ENCODE measurements around the gene CTAGE9. TPM values are rescaled to one million over a fixed set of nuclear protein-coding genes. Genes with fewer than 3 reads are reported as not detected.

Gene CTAGE9
- total RNA-seq, 1 experiment from 2014 or later: 0.15 TPM

DNA sequence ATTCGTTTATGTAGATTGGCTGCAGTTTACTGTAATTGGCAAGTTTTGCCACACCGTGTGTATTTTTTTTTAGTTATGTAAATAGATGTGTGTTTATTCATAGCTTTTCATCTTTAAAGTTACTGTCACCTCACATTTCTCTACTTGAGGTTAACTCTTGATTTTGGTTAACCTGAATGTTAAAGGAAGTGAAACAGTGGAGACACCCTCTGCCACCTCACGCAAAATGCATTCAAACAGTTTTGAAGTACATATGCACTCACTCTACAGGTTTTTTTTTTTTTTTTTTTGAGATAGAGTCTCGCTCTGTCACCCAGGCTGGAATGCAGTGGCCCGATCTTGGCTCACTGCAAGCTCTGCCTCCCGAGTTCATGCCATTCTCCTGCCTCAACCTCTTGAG, 27.3 kb downstream of the CTAGE9 start:
- Histone ChIP-seq H3K27ac (ENCODE audit: low read length) (no peak overlapping the region), H3K27me3 (ENCODE audit: control insufficient read depth, insufficient read depth, low read length) (no peaks in the 10 kb centered on the region), H3K36me3 (ENCODE audit: control insufficient read depth, insufficient read depth, low read length) (no peaks in the 10 kb centered on the region), H3K4me3 (ENCODE audit: low read depth in 2 of 2, low read length in 2 of 2) (no peak overlapping the region), H3K9me3 (ENCODE audit: control insufficient read depth, insufficient read depth, low read depth, low read length) (no peaks in the 10 kb centered on the region), H3K4me1 (ENCODE audit: control insufficient read depth, insufficient read depth, low read length) (no peaks in the 10 kb centered on the region)
- ChIA-PET POLR2A (no interaction called here), CTCF (no interaction called here)
- DNase-seq (ENCODE audit: low read depth, low spot score) (no peak), ATAC-seq (no peak)
- BruUV-seq (replicated peaks): no TSS peak
- TF ChIP-seq TCF7L2 (IDR thresholded peaks at IDR 0.05; ENCODE audit: low read depth, low read length): no peak
- no peak for TF ChIP-seq POLR2AphosphoS5 (IDR thresholded peaks at IDR 0.05; ENCODE audit: low read depth, low read length)
- no peak for TF ChIP-seq SIN3A (IDR thresholded peaks at IDR 0.05; ENCODE audit: borderline replicate concordance, insufficient read depth, low read depth, low read length)
- TF ChIP-seq, protein P1, sequence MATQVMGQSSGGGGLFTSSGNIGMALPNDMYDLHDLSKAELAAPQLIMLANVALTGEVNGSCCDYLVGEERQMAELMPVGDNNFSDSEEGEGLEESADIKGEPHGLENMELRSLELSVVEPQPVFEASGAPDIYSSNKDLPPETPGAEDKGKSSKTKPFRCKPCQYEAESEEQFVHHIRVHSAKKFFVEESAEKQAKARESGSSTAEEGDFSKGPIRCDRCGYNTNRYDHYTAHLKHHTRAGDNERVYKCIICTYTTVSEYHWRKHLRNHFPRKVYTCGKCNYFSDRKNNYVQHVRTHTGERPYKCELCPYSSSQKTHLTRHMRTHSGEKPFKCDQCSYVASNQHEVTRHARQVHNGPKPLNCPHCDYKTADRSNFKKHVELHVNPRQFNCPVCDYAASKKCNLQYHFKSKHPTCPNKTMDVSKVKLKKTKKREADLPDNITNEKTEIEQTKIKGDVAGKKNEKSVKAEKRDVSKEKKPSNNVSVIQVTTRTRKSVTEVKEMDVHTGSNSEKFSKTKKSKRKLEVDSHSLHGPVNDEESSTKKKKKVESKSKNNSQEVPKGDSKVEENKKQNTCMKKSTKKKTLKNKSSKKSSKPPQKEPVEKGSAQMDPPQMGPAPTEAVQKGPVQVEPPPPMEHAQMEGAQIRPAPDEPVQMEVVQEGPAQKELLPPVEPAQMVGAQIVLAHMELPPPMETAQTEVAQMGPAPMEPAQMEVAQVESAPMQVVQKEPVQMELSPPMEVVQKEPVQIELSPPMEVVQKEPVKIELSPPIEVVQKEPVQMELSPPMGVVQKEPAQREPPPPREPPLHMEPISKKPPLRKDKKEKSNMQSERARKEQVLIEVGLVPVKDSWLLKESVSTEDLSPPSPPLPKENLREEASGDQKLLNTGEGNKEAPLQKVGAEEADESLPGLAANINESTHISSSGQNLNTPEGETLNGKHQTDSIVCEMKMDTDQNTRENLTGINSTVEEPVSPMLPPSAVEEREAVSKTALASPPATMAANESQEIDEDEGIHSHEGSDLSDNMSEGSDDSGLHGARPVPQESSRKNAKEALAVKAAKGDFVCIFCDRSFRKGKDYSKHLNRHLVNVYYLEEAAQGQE (IDR thresholded peaks at IDR 0.05; ENCODE audit: insufficient read depth in 1 of 2, low read depth in 2 of 2, low read length in 1 of 2): no peak
- intact Hi-C loops (cut with micrococcal nuclease; ENCODE audit: unreplicated experiment): no loop called here
- in situ Hi-C loops (cut with HindIII; ENCODE audit: low pct_unique_long_range_greater_than_20kb, low sequenced_read_pairs): no loop called here

DNA sequence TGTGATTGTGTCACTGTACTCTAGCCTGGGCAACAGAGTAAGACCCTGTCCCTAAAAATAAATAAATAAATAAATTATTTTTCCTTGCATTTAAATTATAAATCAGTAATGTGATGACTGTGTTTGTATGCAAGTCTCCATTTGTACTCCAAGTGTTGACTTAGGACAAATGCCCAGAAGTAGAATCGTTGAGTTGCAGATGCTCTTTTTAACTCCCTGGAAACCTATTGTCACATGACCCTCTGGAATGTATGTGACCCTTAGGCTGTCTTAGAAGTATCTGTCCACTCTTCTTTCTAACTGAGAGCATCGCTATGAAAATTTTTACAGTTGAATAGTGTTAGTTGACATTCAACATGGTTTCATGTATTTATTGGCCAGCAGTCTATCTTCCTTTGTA, 28.4 kb downstream of the CTAGE9 start:
- TF ChIP-seq SIN3A (IDR thresholded peaks at IDR 0.05; ENCODE audit: borderline replicate concordance, insufficient read depth, low read depth, low read length): no peak
- TF ChIP-seq POLR2AphosphoS5 (IDR thresholded peaks at IDR 0.05; ENCODE audit: low read depth, low read length): no peak
- TF ChIP-seq, protein P1 (IDR thresholded peaks at IDR 0.05; ENCODE audit: insufficient read depth in 1 of 2, low read depth in 2 of 2, low read length in 1 of 2): no peak
- TF ChIP-seq, protein P2, sequence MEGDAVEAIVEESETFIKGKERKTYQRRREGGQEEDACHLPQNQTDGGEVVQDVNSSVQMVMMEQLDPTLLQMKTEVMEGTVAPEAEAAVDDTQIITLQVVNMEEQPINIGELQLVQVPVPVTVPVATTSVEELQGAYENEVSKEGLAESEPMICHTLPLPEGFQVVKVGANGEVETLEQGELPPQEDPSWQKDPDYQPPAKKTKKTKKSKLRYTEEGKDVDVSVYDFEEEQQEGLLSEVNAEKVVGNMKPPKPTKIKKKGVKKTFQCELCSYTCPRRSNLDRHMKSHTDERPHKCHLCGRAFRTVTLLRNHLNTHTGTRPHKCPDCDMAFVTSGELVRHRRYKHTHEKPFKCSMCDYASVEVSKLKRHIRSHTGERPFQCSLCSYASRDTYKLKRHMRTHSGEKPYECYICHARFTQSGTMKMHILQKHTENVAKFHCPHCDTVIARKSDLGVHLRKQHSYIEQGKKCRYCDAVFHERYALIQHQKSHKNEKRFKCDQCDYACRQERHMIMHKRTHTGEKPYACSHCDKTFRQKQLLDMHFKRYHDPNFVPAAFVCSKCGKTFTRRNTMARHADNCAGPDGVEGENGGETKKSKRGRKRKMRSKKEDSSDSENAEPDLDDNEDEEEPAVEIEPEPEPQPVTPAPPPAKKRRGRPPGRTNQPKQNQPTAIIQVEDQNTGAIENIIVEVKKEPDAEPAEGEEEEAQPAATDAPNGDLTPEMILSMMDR (IDR thresholded peaks at IDR 0.05): no peak
- no peak for TF ChIP-seq TCF7L2 (IDR thresholded peaks at IDR 0.05; ENCODE audit: low read depth, low read length)
- CTCF ChIA-PET: no interaction called here
- intact Hi-C loops (cut with micrococcal nuclease; ENCODE audit: unreplicated experiment) (no loop called here), in situ Hi-C loops (cut with HindIII; ENCODE audit: low pct_unique_long_range_greater_than_20kb, low sequenced_read_pairs) (no loop called here)
- ATAC-seq: no peak
- H3K4me3 ChIP-seq (ENCODE audit: low read depth in 2 of 2, low read length in 2 of 2): no peak overlapping the region
- H3K4me1 ChIP-seq (ENCODE audit: control insufficient read depth, insufficient read depth, low read length): no peaks in the 10 kb centered on the region
- no peaks in the 10 kb centered on the region for H3K36me3 ChIP-seq (ENCODE audit: control insufficient read depth, insufficient read depth, low read length)
- H3K27me3 ChIP-seq (ENCODE audit: control insufficient read depth, insufficient read depth, low read length): no peaks in the 10 kb centered on the region
- DNase-seq (ENCODE audit: low read depth, low spot score): no peak
- POLR2A ChIA-PET: no interaction called here
- BruUV-seq (replicated peaks): no TSS peak
- no peaks in the 10 kb centered on the region for H3K9me3 ChIP-seq (ENCODE audit: control insufficient read depth, insufficient read depth, low read depth, low read length)
- no peak overlapping the region for H3K27ac ChIP-seq (ENCODE audit: low read length)
